Adipose tissue (tissue), 3 donors: Measurements from ENCODE around the gene RBM4B. TPM values are rescaled to one million over a fixed set of nuclear protein-coding genes. Genes with fewer than 3 reads are reported as not detected.

Source experiments
- H3K27ac ChIP-seq: one replicate; pipeline ENCODE4 v1.5.1; 2013; ENCODE audit warnings: low read depth, low read length
- WGBS, 3 donors: extraction: QIAGEN DNeasy Blood & Tissue Kit; methylation state at CpG; one replicate each; pipeline ENCODE4 v1.1.7; 2013; 5-methylcytosine and 5-hydroxymethylcytosine counted together
- polyA plus RNA-seq, 3 donors: library from polyadenylated mRNA; stranded (reverse); fragments of 200-250 nt; gene quantifications; one replicate each; pipeline ENCODE4 v1.2.3, GENCODE V29; 2013
- donor health status: healthy with polysubstance abuse.
- donor health status: Bipolar disorder and iron deficiency.
- donor health status: healthy.

The RBM4B gene
- polyA plus RNA-seq, 3 donors: 9.5 to 13.5 (median 10.1) TPM

DNA sequence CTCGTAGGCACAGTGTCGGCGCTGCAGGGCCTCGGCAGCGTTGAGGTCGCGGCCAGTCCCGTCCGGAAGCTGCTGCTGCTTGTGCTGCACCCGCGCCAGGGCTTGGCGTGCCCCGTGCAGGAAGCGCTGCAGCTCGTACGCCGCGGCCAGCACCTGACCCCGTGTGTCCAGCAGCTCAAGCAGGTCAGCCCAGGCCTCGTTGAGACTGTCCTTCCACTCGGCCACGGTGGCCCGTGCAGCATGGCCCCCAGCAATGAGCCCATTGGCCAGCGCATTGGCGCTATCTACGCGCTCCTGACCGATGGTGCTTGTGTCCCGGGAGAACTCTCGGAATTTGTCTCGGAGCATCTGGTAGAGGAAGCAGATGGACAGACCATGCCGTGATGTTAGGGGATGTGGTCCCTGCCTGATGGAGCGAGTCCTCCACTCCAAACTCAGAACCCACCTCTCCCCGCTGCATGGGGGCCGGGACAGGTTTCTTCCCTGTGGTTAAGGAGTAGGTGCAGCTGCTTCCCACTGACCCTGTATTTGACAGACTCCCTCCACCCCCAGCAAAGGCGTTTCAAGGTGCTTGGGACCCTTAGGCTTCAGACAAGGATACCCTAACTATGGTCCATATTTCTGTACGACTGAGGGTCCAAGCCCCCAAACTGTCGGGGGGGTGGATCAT lies 13.8 kb upstream of the RBM4B start:
- H3K27ac ChIP-seq: no peak overlapping the region
- WGBS, 3 donors: 92 to 93% (median 92%) methylated on average over 37 to 38 of the region's 38 CpGs

DNA sequence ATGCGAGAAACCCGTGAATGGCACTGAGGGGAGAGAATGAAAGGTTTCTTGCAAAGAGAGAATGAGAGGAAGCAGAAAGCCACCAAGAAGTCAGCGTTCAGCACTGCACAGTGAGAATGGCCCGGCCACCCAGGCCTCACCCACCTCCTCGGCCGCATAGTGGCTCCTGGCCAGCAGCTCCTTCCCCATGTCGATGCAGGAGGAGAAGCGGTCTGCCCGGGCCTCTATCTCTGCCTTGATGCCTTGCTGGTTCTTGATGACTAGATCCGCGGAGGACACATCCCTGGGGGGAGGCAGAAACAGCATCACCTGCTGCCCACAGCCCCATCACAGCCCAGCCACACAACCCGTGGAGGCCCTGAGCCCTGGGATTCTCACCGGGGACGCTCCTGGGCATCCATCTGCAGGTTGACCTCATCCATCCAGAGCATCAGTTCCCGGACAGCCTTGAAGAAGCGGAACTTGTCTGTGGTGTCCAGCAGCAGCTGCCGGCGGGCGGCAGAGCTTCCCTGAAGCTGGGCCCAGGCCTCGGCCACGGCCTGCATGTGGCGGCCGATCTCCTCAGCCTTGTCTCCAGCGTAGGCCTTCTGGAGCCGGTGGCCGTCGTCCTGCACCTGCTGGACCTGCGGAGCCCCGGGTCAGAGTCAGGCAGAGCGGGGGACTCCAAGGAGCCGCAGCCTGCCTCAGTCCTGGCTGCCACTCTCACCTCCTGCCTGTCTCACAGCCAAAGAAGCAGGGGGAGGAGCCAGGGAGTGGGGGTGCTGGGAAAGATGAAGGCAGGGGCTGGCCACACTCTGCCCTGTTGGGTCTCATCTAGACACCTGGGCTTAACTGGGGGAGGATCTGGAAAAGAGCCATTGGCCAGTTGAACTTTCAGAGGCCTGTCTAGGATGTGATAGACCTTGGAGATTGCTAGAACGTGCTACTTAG lies 12.2 kb upstream of the RBM4B start:
- WGBS, 3 donors: 93 to 94% (median 93%) methylated on average over 28 to 32 of the region's 32 CpGs
- H3K27ac ChIP-seq: no peak overlapping the region

DNA sequence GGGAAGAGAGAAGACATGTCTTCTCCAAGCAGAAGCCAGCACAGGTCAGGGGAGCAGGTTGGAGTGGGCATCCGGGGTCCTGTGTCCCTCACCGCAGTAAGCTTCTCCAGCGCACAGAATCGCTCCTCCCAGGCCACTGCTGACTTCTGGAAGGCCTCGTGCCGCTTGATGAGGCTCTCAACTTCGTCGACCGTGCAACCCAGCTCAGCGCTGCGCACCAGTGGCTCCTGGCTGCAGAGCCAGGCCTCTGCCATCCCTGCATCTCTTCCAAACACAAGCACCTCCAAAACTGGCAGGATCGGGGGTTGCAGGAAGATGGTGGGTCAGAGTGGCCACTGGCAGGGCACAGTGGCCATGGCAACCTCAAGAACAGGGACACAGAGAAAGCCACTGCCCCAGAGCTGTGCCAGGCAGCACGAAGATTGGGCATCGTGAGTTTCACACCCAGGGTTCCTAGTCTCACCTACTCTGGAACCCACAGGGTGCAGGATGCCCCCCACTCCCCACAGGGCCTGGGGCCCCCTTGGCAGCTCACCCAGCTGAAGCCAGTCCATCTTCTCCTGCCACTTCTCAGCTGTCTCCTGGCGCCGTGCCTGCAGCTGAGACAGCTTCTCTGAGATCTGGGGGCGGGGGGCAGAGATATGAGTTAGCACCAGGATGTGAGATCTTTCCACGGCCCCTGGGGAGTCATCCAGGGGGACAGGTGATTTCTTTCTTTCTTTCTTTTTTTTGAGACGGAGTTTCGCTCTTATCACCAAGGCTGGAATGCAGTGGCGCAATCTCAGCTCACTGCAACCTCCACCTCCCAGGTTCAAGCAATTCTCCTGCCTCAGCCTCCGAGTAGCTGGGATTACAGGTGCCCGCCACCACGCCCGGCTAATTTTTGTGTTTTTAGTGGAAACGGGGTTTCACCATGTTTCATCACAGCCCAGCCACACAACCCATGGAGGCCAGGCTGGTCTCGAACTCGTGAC lies 11.2 kb upstream of the RBM4B start:
- H3K27ac ChIP-seq: no peak overlapping the region
- WGBS, 3 donors: 85% methylated on average over 28 of the region's 28 CpGs

DNA sequence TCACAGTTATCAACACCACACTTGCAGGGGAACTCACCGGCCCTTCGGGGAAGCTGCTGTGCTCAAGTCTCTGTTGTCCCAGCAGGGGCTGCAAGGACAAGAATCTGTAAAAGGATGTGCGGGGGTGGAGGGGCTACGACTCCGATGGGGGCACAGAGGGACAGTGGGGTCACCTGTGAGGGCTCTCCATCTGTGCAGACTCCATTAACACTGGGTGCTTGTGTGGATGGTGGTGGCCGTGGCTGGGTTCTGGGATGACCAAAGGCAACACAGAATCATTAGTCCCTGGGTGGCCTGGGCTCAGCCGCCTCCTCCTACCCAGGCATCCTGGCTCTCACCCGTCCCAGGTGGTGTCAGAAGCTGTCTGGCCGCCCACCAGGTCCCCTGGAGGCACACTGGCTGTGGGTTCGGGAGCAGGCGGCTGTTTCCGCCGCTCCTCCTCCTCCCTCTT lies 10.2 kb upstream of the RBM4B start:
- WGBS, 3 donors: 87% methylated on average over 13 of the region's 13 CpGs

DNA sequence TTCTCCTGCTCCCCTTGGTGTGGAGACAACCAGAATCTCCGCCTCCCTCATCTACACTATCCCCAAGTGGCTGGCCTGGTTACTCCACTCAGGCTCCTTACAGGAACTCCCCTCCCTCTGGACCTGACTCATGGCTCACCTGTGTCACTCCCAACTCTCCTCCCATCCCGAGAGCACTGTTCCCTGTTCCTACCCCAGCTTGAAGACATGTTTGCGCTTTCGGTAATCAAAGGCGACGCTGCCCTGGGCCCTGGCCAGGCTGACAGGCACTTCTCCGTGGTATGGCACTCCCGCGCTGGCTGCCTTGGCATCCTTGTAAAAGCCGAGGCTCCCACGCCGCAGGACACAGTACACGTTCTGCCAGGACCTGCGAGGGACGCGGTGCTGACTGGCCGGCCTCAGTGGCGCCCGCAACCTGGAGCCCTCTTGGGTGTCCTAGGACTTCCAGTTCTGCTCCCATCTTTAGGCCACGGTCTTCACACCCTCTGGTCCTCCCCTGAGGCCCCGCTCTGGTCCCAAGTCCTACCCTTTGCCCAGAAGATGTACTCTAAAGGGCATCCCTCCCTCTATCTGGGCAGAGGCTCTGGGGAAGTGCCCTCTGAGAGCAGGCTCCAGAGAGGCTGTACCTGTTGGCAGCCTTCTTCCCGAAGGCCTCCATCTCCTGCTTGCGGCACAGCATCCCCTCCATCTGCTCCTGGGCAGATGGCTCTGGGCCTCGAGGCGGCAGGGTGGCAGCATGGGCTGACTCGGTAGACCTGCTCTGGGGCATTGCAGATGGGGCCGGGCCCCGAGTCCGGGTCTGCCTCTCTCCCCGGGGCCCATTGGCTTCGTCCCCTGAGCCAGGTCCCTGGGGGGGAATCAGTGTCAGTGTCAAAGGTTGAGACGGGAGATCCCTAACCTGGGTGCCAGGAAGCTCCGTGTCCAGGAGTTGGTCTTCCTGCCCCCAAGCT lies 9.4 kb upstream of the RBM4B start:
- WGBS, 3 donors: 88 to 95% (median 93%) methylated on average over 33 of the region's 33 CpGs
- no peak overlapping the region for H3K27ac ChIP-seq

More for the DNA sequence above, 10.2 kb upstream of the RBM4B start:
- no peak overlapping the region for H3K27ac ChIP-seq

DNA sequence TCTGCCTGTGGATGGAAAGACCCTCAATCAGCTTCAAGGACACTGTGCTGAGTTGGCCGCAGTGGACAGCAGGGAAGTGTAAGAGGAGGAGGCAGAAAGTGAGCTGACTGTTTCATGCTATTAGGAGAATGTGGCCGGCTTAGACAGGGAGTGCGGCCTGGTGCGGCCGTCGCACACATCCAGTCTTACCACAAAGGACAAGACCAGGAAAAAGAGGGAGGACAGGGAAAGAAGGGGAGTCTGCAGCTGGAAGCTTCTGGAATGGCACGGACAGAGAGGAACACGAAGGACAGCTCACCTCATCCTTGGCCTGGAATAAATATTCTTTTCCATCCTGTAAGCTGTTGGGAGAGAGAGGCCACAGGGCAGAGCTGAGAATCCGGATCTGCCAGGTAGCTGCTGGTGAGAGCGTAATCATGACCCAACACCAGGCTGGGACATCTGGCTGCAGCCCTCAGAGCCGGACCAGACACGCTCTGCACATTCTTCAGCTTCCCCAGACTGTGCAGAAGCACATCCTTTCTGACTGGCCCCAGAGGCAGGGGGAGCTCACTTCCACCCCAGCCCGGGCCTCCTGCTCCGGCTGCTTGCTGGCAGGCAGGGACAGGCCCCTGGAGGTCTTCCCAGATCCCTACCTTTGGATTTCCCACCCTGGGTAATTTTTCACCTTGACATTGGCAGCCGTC lies 8.6 kb upstream of the RBM4B start:
- no peak overlapping the region for H3K27ac ChIP-seq
- WGBS, 3 donors: 85 to 88% (median 87%) methylated on average over 15 of the region's 15 CpGs

DNA sequence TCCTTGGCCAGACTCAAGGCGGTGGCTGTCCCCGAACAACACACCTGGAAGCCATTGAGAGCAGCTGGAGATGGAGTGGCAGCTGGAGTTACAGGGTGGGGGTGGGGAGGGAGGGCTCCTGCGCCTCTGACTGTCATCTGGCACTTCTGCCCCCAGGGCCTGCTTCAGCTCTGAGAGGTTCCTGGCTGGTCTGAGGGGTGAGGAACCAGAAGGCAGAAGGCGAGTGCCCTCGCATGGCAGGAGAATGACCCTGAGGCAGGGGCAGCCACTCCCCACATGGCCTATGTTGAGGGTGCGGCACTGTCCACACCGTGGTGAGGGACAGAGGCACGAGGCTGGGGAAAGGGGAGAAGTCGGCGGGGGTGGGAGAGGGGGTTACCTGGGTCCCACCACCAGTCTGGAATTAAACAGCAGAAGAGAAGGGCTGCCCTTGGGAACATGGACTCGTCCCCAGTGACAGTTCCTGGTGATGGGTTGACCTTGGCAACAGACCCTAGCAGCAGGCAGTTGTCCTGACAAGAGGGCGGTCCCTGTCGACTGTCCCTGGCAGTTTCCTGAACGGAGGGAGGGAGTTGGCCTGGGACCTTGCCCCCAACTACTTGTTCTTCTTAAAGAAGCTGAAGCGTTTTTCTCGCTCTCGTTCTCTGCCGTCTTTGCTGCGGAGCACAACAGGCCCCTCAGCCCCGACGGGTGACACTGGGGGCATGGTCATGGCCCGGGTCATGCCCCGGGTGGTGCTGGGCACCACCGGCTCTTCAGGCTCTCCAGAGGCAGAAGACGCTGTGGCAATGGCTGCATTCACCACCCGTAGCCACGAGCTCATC lies 7.8 kb upstream of the RBM4B start:
- H3K27ac ChIP-seq: no peak overlapping the region
- 84 to 88% (median 87%) methylated on average over 27 of the region's 27 CpGs for WGBS, 3 donors

DNA sequence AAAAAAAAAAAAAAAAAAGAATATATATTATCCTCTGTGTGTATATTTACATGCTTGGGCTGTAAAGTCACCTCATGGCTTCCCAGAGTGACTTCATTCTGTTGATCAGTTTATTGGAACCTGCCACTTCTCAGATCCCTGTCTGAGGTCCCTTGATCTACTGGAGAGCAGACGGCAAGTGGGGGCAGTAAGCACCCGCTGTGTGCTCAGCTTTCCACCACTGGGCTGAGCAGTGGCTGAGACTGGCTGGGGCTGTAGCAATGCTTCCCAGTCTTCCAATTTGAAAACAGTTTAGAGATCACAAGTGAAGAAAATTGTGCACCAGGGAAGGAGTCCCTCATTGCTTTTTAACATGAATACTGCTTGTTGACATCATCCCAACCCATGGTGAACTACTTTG lies 6.9 kb upstream of the RBM4B start:
- WGBS, 3 donors: 91 to 100% (median 91%) methylated on average over 2 of the region's 2 CpGs
- no peak overlapping the region for H3K27ac ChIP-seq

DNA sequence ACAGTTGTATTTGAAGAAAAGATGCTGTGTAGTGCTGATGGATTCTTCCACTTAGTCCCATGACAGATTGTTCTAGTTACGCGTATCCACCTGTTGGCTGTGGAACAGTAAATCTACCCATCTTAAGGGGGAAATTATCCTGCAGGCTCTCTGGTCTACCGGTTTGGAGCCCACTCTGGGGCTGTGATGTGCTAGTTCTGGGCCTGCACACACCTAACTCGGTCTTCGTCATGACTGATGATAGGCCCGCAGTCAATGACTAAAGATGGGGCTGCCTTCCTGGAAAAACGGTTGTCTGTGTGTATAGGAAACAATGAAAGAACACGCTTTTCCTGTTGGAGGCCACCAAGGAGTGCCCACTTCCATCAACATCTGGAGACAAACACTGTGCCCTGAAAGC lies 6.2 kb upstream of the RBM4B start:
- no peak overlapping the region for H3K27ac ChIP-seq
- 82 to 84% (median 83%) methylated on average over 8 of the region's 8 CpGs for WGBS, 3 donors

DNA sequence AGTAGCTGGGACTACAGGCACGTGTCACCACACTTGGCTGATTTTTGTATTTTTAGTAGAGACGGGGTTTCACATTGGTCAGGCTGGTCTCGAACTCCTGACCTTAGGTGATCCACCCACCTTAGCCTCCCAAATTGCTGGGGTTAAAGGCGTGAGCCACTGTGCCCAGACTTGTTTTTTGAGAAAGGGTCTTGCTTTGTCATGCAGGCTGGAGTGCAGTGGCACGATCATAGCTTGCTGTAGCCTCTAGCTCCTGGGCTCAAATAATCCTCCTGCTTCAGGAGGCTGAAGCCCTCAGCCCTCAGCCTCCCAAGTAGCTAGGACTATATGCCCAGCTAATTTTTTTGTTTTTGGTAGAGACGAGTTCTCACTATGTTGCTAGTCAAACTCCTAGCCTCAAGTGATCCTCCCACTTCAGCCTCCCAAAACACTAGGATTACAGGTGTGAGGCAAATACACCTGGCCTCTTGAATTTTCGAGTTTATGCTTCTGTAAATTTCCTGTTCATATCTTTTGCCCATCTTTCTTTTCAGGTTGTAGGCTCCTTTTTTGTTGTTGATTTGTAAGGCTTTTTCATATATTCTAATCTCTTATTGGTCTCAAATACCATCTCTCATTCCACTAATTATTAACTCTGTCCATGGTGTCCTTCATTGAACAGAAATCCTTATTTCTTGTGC lies 3.4 kb upstream of the RBM4B start:
- 87 to 92% (median 92%) methylated on average over 7 of the region's 7 CpGs for WGBS, 3 donors
- no peak overlapping the region for H3K27ac ChIP-seq

DNA sequence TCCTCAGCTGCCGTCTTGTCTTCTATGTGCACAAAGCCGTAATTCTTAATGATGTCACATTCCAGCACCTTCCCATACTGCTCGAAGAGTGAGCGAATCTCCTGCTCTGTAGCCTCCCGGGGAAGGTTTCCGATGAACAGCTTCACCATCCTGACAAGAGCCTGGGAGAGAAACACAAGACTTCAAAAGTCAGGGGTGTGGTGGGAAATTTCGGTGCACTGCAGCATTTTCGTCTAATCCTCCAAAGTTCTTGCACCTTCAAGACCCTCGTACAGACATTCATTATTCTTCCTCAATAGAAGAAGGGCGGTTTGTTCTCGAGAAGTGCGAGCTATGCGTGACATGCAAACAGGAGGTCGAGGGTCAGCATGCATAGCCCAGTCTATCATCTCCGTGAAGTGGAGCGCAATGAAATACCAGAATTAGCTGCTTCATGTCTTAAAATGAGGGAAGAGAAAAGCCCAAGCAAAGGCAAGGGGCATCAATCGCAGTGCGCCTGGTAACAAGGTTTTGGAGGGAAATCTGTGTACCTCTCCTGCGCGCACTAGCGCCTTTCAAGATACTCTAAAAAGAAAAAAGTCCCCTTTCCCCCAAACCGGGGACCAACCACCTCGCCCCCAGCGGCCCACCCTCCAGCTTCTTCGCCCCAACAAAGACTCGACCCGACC lies 622 bp downstream of the RBM4B start:
- H3K27ac ChIP-seq: no peak overlapping the region
- WGBS, 3 donors: 2 to 12% (median 9%) methylated on average over 25 to 26 of the region's 27 CpGs

DNA sequence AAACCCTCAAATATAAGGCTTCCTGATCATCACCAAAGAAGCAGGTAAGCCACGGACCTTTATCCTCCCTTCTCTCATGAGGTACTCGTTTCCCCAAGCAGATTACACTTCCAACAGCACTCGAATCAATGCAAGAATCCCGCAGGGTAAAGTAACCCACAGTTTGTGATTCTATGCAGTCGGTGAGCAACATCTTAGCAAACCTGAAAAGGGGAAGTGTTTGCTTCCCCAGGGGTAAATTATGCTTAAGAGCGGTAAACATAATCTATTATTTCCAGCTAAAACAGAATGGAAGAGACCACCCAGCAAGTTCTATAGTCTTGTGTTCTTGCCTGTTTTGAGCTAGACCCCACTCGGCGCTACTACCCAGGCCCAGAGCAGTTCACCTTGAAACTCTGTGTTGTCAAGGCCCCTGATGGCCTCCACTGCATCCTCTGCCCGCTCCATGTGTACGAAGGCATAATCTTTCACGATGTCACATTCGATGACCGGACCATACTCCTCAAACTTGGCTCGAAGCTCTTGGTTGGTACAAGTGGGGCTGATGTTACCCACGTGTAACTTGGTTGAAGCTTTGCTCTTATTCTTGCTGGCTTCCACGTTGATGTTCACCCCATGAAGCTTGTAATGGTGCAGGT lies 1.3 kb downstream of the RBM4B start:
- H3K27ac ChIP-seq: no peak overlapping the region
- 55 to 67% (median 64%) methylated on average over 16 of the region's 16 CpGs for WGBS, 3 donors

DNA sequence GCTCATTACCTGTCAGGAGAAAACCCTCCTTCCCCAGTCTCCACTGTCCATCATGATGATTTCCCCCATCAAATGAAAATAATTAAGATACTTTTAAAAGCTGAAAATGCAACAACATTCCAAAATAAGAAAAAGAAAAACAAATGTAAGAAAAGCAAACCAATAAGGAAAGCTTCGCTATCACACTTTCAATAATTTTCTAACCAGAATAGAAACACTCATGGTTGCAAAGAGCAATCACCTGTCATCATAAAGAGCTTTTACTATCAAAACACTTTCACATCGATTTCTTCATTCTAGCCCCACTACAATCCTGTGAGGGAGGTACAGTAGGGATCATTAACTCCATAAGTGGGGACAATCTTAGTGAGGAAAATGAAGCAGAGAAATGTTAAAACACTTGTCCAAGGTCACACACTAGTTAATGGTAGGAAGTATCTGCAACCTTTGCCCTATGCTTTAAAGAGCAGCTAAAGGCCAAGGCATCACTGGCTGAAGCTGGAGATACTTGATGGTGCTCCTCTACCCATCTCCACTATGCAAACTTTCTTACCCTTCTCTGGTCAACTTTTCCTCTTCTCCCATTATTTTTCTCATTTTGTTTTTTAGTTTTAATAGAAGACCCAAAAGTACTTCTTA lies 2.6 kb downstream of the RBM4B start:
- no peak overlapping the region for H3K27ac ChIP-seq
- WGBS, 3 donors: 62 to 92% (median 91%) methylated on average over 2 of the region's 2 CpGs

DNA sequence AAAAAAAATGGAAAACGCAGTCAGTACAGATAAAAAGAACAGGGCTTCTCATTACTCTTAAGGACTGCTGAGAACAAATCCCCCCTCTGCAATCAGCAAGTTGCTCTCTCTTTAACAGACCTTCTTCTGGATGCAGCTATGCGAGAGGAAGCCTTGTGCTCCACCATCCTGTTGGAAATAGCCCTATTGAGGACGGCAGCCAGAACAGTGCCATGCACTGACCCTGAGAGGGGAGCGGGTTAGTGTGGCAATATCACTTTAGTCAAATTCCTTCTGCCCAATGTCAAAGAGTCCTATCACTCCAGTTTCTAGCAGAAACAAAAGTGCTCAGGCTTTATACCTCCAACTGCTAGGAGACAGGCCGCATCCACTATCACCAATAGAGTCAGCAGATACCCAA lies 6.9 kb downstream of the RBM4B start:
- WGBS, 3 donors: 71 to 91% (median 90%) methylated on average over 5 of the region's 5 CpGs
- no peak overlapping the region for H3K27ac ChIP-seq
